Stimulated activated memory B cell treated with anti-CD40 and anti-IgM and Interleukin-4, amounts not matched to agents 10 μg/mL and 1 μg/mL and 100 μg/mL, for 72 hours (primary cell): ENCODE measurements around the gene ZBTB21.
"Not testable (repeated sequence)": the region's sequence is repeated elsewhere in the genome, so short reads cannot be mapped to it uniquely, and the experiment has no call there.

Experiments
- ATAC-seq: fragments of 150-1000 bp; cut with Tn5 transposase; 2 replicates; pipeline ENCODE4 v1.10.0; 2021
- H3K27ac Mint-ChIP-seq: one replicate; pipeline ENCODE4 v1.8.0; 2022; ENCODE audit warnings: mild to moderate bottlenecking, mixed read lengths
- H3K27me3 Mint-ChIP-seq: one replicate; pipeline ENCODE4 v1.8.0; 2022; ENCODE audit warnings: mixed read lengths
- H3K36me3 Mint-ChIP-seq: one replicate; pipeline ENCODE4 v1.8.0; 2022; ENCODE audit warnings: mixed read lengths
- H3K4me1 Mint-ChIP-seq: one replicate; pipeline ENCODE4 v1.8.0; 2022; ENCODE audit warnings: mixed read lengths
- H3K4me3 Mint-ChIP-seq: one replicate; pipeline ENCODE4 v1.8.0; 2022; ENCODE audit warnings: mild to moderate bottlenecking, moderate library complexity, mixed read lengths
- H3K9me3 Mint-ChIP-seq: one replicate; pipeline ENCODE4 v1.8.0; 2022; ENCODE audit warnings: mixed read lengths

Gene ZBTB21

DNA sequence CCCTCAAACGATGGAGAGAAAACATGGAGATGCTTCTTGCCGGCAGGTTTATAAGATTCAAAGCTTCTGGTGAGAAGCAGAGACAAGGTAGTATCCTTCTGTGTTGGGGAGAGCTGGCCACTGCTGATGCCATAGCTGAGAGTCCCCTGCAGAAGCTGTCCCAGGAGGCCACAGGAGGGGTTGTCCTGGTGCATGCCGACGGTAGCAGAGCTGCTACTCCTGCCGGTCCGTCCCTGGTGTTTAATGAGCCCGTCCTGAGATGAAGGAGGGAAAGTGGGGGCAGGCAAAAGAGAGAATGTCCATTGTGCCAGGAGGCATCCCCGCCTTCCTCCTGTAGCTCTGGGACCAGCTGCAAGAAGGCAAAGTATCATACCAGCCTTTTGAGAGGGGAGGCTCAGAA lies 46.0 kb downstream of the ZBTB21 start:
- Mint-ChIP-seq H3K27me3 (peaks cover 83% of the 10 kb centered on the region), H3K27ac (no peak overlapping the region), H3K9me3 (no peaks in the 10 kb centered on the region), H3K36me3 (no peaks in the 10 kb centered on the region), H3K4me1 (peaks cover 25% of the 10 kb centered on the region), H3K4me3 (no peak overlapping the region)
- ATAC-seq: no peak

DNA sequence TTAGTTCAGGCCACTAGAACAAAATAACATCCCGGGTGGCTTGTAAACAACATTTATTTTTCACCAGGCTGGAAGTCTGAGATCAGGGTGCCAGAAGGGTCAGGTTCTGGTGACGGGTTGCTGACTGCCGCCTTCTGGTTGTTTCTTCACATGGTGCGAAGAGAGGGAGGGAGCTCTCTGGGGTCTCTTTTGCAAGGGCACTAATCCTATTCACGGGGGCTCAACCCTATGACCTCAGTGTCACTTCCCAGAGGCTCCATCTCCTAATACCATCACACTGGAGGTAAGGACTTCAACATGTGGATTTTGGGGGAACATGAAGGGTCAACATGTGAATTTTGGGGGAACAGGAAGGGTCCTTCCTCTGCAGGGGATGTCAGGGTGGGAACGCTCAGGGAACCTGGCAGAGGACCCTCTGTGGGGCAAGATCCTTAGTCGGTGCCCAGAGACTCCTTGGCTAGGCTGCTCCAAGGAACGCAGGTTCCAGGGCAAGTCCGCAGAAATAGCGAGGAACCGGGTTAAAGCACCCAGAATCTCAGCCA lies 47.7 kb downstream of the ZBTB21 start:
- H3K4me1 Mint-ChIP-seq: peaks cover 25% of the 10 kb centered on the region

DNA sequence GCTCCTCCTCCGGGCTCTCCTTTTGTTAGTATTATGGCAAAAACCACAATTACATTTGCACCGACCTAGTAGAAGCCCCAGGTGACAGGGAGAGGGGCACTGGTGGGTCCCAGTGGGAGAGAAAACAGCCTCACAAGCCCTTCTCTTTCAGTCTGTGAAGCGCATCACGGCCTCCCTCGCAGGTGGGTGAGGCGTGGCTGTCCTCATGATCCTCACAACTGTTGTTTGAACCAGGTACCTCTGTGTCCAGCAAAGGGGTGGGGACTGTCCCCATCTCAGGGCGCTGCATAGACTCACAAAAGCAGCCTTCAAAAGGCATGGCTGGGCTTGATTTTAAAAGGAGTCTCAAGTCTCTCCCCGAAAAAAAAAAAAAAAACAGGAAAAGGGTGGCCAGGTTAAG lies 48.4 kb downstream of the ZBTB21 start:
- no peak overlapping the region for H3K4me3 Mint-ChIP-seq
- peaks cover 31% of the 10 kb centered on the region for H3K4me1 Mint-ChIP-seq
- no peaks in the 10 kb centered on the region for H3K36me3 Mint-ChIP-seq
- H3K9me3 Mint-ChIP-seq: no peaks in the 10 kb centered on the region
- no peak overlapping the region for H3K27ac Mint-ChIP-seq
- ATAC-seq: no peak
- H3K27me3 Mint-ChIP-seq: peaks cover 76% of the 10 kb centered on the region

More for the DNA sequence above, 47.7 kb downstream of the ZBTB21 start:
- Mint-ChIP-seq H3K9me3 (no peaks in the 10 kb centered on the region), H3K4me3 (no peak overlapping the region), H3K36me3 (no peaks in the 10 kb centered on the region), H3K27me3 (peaks cover 76% of the 10 kb centered on the region), H3K27ac (no peak overlapping the region)
- no peak for ATAC-seq

DNA sequence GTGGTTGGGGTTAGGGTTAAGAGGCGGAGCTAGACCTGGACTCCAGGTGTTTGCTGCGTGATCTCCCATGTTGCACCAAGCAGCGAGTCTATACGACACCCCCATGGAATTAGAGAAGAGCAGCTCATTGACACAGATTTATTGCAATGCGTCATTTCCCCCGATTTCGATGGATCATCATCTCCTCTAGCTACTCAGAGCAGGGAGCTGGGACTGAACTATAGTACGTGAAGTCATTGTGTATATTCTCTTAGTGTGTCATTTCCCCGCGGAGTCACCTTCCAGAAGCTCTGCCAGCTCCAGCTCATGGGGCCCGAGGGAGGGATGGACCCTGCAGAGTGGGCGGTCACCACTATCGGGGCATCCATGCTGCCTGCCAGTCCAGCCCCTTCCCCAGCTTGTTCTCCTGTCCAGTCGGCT lies 48.9 kb downstream of the ZBTB21 start:
- no peaks in the 10 kb centered on the region for H3K36me3 Mint-ChIP-seq
- no peak overlapping the region for H3K27ac Mint-ChIP-seq
- no peak overlapping the region for H3K4me3 Mint-ChIP-seq
- ATAC-seq: no peak
- H3K9me3 Mint-ChIP-seq: no peaks in the 10 kb centered on the region
- H3K4me1 Mint-ChIP-seq: peaks cover 31% of the 10 kb centered on the region
- H3K27me3 Mint-ChIP-seq: peaks cover 77% of the 10 kb centered on the region

DNA sequence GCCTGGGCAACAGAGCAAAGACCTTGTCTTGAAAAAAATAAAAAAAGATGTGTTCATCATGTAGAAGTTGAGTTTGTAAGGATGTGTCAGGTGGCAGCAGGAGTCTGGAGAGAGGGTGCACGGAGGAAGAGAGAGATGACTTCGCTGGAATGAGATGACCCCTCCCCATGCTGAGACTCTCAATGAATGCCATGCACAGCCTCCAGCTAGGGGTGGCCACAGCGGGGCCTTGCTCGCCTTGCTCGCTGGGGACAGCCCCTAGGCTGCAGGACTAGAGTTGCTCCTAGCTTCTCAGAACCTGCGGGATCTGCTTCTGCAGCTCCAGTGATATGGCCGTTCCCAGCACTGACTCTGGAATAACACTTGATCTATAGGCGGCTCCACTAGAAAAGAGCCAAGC lies 49.8 kb downstream of the ZBTB21 start:
- H3K9me3 Mint-ChIP-seq: no peaks in the 10 kb centered on the region
- peaks cover 37% of the 10 kb centered on the region for H3K4me1 Mint-ChIP-seq
- H3K4me3 Mint-ChIP-seq: no peak overlapping the region
- H3K27me3 Mint-ChIP-seq: peaks cover 75% of the 10 kb centered on the region
- H3K27ac Mint-ChIP-seq: no peak overlapping the region
- H3K36me3 Mint-ChIP-seq: no peaks in the 10 kb centered on the region
- no peak for ATAC-seq

DNA sequence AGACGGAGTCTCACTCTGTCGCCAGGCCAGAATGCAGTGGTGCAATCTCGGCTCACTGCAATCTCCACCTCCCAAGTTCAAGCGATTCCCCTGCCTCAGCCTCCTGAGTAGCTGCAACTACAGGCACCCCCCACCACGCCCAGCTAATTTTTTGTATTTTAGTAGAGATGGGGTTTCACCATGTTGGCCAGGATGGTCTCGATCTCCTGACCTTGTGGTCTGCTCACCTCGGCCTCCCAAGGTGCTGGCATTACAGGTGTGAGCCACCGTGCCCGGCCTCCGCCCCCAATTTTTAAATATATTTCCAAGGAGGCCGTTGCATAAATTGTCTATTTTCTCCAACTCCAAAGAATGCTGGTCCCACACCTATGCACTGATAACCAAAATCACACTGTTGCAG lies 50.5 kb downstream of the ZBTB21 start:
- H3K9me3 Mint-ChIP-seq, H3K27ac Mint-ChIP-seq, H3K4me3 Mint-ChIP-seq, ATAC-seq, H3K36me3 Mint-ChIP-seq: not testable (repeated sequence)
- peaks cover 37% of the 10 kb centered on the region for H3K4me1 Mint-ChIP-seq
- peaks cover 75% of the 10 kb centered on the region for H3K27me3 Mint-ChIP-seq

DNA sequence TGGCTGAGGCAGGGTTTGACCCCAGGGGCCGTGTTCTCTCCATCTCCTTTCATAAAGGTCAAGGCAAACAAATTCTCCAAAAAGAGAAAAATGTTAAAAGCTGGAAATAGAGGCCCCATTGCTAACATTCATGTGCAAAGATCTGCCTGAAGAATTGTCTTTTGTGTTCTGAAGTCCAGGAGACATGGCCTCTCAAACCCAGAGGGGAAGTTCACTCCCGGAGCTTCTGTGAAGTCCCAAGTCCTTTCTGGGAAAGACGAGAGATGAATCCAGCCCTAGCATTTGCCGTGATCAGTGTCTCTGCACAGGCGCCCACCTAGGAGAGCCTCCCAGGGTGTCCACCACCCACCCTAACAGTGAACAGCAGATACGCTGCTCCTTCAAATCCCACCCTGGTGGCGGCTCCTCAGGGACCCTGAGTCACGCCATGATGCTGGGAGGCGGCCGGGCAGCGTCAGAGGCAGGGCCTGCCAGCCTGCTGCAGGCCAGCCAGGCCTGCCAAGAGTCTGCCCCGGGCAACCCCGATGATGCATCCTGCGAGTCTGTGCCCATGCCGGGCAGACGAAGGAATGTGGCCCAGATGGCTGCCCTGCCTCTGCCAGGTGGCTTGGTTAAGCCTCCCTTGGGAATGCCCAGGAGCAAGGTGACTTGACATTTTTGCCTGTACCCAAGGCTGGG lies 51.1 kb downstream of the ZBTB21 start:
- peaks cover 75% of the 10 kb centered on the region for H3K27me3 Mint-ChIP-seq
- peaks cover 6% of the 10 kb centered on the region for H3K36me3 Mint-ChIP-seq
- H3K4me1 Mint-ChIP-seq: peaks cover 40% of the 10 kb centered on the region
- no peak overlapping the region for H3K4me3 Mint-ChIP-seq
- no peak for ATAC-seq
- peaks cover 8% of the 10 kb centered on the region for H3K9me3 Mint-ChIP-seq
- H3K27ac Mint-ChIP-seq: no peak overlapping the region

DNA sequence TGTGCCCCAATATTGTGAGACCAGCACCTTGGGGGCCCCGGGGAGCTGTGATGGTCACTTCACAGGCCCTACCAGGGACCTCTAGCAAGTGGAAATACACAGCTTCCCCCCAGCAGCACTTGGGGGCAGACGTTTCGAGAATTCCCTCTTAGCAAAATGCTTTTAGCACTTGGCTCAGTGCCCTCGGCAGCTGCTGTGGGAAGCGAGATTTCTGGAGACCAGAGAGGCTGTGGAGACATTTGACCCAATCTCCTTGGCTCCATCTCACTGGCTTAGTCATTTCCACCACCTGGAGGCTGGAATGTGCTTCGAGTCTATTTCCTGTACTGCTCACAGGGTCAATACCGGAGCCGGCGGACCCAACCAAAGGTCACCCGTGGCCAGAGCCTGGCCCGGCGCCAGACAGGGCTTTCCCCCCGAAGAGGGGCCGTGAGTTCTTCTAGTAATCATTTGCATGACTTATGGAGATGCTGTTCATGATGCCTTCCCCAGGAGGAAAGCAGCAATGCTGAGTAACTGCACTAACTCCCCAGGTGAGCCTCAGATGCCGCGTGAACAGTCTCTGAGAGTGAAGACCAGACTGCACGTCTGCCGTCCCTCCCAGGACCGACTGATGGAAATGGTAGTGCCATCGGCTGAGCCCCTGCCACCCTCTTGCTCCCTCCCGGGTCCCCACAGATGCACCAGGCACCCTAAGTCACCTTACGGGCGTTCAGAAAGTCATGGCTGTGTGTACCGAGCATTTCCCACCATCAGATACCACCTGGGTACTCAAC lies 52.0 kb downstream of the ZBTB21 start:
- Mint-ChIP-seq H3K27me3 (peaks cover 70% of the 10 kb centered on the region), H3K36me3 (peaks cover 6% of the 10 kb centered on the region), H3K4me1 (peaks cover 40% of the 10 kb centered on the region), H3K9me3 (peaks cover 8% of the 10 kb centered on the region), H3K4me3 (no peak overlapping the region), H3K27ac (no peak overlapping the region)
- ATAC-seq: no peak

DNA sequence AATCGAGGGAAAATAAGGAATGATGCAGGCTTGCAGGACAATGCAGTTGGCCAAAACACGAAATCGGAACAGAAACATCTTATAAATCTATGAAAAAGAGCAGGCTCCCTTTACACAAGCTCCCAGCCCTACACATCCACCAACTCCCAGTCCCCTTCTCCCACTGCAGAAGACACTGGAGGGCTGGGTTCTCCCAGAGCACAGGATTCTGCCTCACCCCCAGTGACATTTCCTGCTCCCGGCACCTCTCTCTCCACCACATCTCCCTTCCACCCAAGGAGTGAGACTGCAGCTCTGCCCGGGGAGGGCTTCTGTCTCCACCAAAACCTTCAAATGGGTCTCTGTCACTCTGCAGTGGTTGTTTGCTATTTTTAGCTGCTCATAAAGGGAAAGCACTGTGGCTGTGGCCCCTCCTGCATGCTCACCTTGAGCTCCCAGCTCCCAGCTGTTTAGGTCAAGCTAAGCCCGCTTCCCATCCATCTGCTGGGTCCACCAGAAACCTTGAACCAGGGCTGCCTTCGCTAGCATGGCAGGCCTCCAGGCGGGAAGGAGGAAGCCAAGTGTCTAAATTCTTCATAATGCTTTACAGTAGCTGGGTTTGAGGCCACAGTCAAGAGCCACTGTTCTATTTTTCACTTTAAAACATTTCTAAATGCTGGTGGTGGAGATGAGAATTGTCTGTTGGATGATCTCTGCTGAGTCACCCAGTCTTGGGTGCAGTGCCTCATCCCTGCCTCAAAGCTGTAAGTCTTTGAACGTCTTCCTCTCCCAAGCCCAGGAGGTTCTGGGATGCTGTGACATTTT lies 53.0 kb downstream of the ZBTB21 start:
- no peak overlapping the region for H3K27ac Mint-ChIP-seq
- ATAC-seq: no peak

DNA sequence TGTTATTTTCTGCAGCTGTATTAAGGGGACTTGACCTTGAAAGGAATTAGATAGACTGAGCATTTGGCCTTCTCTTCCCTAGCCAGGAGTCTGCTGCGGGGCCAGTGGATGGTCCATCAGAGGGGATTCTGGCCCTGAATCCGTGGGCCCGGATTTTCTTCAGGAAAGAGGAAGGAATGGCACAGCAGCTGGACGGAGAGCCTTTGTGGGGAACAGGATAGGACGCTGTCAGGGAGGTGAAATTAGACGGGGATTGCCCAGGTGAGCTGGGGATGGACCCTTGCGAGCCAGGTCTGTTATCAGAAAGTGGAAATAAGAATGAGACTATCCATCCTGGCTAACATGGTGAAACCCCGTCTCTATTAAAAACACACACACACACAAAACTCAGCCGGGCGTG lies 54.6 kb downstream of the ZBTB21 start:
- H3K9me3 Mint-ChIP-seq: peaks cover 8% of the 10 kb centered on the region
- H3K36me3 Mint-ChIP-seq: peaks cover 6% of the 10 kb centered on the region
- H3K27me3 Mint-ChIP-seq: peaks cover 44% of the 10 kb centered on the region
- peak overlapping the region; percentile 17 for H3K27ac Mint-ChIP-seq
- ATAC-seq: no peak
- H3K4me3 Mint-ChIP-seq: peak overlapping the region; percentile 46
- peaks cover 27% of the 10 kb centered on the region for H3K4me1 Mint-ChIP-seq

More for the DNA sequence above, 53.0 kb downstream of the ZBTB21 start:
- Mint-ChIP-seq H3K27me3 (peaks cover 60% of the 10 kb centered on the region), H3K9me3 (peaks cover 8% of the 10 kb centered on the region), H3K4me1 (peaks cover 39% of the 10 kb centered on the region), H3K4me3 (no peak overlapping the region), H3K36me3 (peaks cover 6% of the 10 kb centered on the region)

DNA sequence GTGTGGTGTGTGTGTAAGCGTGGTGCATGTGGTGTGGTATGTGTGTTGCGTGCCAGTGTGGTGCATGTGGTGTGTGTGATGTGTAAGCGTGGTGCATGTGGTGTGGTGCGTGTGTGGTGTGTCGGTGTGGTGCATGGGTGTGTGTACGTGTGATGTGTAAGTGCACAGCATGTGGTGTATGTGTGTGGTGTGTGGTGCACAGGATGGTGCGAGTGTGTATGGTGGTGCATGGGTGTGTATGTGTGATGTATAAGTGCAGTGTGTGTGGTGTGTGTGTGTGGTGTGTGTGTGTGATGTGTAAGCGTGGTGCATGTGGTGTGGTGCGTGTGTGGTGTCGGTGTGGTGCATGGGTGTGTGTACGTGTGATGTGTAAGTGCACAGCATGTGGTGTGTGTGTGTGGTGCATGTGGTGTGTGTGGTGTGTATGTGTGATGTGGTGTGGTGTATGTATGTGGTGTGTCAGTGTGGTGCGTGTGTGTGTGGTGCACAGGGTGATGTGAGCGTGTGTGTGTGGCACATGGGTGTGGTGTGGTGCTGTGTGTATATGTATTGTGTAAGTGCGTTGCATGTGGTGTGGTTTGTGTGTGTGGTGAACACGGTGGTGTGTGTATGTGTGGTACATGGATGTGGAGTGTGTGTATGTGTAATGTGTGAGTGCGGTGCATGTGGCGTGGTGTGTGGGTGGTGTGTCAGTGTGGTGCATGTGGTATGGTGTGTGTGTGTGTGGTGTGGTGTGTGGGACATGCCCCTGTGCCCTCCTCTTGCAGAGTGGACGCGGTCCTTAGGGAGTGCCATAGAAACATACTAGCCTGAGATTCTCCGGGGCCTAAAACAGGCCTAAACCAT lies 55.3 kb downstream of the ZBTB21 start:
- peaks cover 27% of the 10 kb centered on the region for H3K4me1 Mint-ChIP-seq
- ATAC-seq: no peak
- peaks cover 8% of the 10 kb centered on the region for H3K9me3 Mint-ChIP-seq
- peak overlapping the region; percentile 32 for H3K4me3 Mint-ChIP-seq
- peaks cover 37% of the 10 kb centered on the region for H3K27me3 Mint-ChIP-seq
- H3K36me3 Mint-ChIP-seq: peaks cover 6% of the 10 kb centered on the region
- peak overlapping the region; percentile 17 for H3K27ac Mint-ChIP-seq

DNA sequence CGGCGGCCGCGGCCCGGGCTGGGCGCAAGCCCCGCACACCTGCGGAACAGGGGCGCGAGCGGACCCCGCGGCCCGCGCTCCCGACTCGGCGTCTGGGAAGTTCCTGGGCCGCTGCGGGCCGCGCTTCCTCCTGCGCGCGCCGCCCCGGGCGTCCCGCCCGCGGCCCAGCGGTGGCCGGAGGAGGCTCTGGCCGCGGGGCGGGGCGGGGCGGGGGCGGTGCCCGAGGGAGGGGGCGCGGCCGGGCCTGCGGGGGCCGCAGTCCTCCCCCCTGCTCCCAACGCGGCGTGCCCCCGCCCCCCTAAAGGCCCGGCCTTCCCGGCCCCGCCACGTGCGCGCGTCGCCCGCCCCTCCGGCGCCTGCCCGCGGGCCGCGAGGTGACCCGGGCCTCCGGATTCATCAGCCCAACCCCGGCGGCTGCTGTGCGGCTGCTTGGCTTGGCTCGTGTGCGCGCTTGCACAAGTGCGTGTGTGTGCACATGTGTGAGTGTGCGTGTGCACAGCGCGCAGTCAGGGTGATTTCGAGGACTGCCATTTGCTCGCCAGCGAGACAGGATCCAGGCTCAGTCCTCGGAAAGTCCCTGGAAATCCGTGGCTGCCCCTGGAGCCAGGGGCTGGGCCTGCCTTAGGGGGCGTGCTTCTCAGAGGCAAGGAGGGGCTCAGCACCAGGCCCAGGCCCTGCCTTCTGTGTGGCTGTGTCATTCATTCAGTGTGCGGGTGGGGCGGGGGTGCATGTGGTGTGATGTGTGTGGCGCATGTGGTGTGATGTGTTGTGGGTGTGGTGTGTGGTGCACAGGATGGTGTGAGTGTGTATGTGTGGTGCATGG lies 56.1 kb downstream of the ZBTB21 start, which contains the start of gene C2CD2:
Gene C2CD2 (minus strand): TSS at position 188 of the 823 bp plus-strand sequence. CDS start 370 bp downstream, outside the sequence.
- Mint-ChIP-seq H3K4me3 (peak within 1 kb of the TSS; percentile 51), H3K9me3 (peaks cover 11% of the 10 kb centered on the region), H3K27ac (no peak within 1 kb of the TSS), H3K4me1 (peaks cover 27% of the 10 kb centered on the region), H3K27me3 (peaks cover 36% of the 10 kb centered on the region), H3K36me3 (peaks cover 6% of the 10 kb centered on the region)
- ATAC-seq: peak; percentile 70

DNA sequence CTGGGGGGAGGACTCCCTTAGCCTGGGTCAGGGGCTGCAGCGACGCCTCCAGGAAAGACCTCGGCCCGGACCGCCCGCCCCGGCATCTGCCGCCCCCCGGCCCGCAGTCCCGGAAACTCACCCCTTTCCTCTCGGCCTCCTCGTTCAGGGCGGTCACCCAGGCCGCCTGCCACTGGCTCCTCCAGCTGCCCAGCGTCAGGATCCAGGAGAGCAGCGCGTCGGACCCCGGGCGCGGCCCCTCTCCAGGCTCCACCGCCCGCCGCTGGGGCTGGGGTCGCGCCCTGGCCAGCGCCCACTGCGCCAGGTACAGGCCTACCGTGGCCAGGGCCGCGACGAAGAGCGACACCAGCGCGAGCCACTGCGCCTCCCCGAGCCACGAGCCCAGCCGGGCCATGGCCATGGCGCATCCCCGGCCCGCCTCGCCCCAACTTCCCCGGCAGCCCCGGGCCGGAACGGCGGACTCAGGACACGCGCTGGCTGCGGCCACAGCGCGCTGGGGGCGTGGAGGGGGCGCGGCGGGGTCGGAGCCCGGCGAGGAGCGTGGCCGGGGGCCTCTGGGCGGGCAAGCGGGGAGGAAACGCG lies 56.8 kb downstream of the ZBTB21 start:
- peaks cover 36% of the 10 kb centered on the region for H3K27me3 Mint-ChIP-seq
- peaks cover 27% of the 10 kb centered on the region for H3K4me1 Mint-ChIP-seq
- peak; percentile 13 for ATAC-seq
- H3K9me3 Mint-ChIP-seq: peaks cover 11% of the 10 kb centered on the region
- H3K4me3 Mint-ChIP-seq: peak overlapping the region; percentile 51
- peaks cover 6% of the 10 kb centered on the region for H3K36me3 Mint-ChIP-seq
- H3K27ac Mint-ChIP-seq: no peak overlapping the region
